K562 (cell line): ENCODE data around the gene XPC. TPM values are rescaled to one million over a fixed set of nuclear protein-coding genes. Genes with fewer than 3 reads are reported as not detected.
A peak's percentile ranks its signal among the peaks of the same experiment; 100 is the strongest.

Experiments used
- CBX5 ChIP-seq: IDR thresholded peaks from 2 replicates; pipeline ENCODE4 v1.6.1; 2014; ENCODE audit warnings: low read depth, borderline replicate concordance
- EP400 ChIP-seq: fragments of 450-650 bp; IDR thresholded peaks from 2 replicates; pipeline ENCODE4 v1.6.1; 2017; ENCODE audit warnings: antibody characterized with exemption, mild to moderate bottlenecking, moderate library complexity
- FOXK2 ChIP-seq, 2 experiments: fragments of 450-650 bp; IDR thresholded peaks in 1 of 2; conservative IDR thresholded peaks in 1 of 2; 2 replicates each; pipeline ENCODE4 v1.6.1; 2016; ENCODE audit warnings: low read depth in 2 of 2, mild to moderate bottlenecking in 1 of 2
- KLF6 ChIP-seq: fragments of 250-450 bp; sonication (Bioruptor Pico); IDR thresholded peaks from 2 replicates; pipeline ENCODE4 v1.4.0; 2020; ENCODE audit warnings: mild to moderate bottlenecking, moderate library complexity, borderline replicate concordance
- MEIS2 ChIP-seq: fragments of 450-650 bp; IDR thresholded peaks from 2 replicates; pipeline ENCODE4 v1.6.1; 2014; ENCODE audit warnings: mild to moderate bottlenecking; ENCODE audit not compliant: partially characterized antibody
- NR3C1 ChIP-seq: sonication (generic); formaldehyde crosslinking; IDR thresholded peaks from 2 replicates; pipeline ENCODE4 v1.8.1; 2022; ENCODE audit warnings: missing genetic modification reagents
- PBX2 ChIP-seq, 2 experiments: IDR thresholded peaks in 1 of 2; conservative IDR thresholded peaks in 1 of 2; 2 replicates each; pipeline ENCODE4 v1.6.1; 2016; ENCODE audit warnings: low read depth in 2 of 2, mild to moderate bottlenecking in 1 of 2, missing compliant biosample characterization in 1 of 2, missing genetic modification characterization in 1 of 2, moderate library complexity in 1 of 2
- PHB2 ChIP-seq: fragments of 450-650 bp; IDR thresholded peaks from 2 replicates; pipeline ENCODE4 v1.6.1; 2017; ENCODE audit warnings: low read depth
- POLR2AphosphoS2 ChIP-seq: IDR thresholded peaks from 2 replicates; pipeline ENCODE4 v1.6.1; 2012; ENCODE audit warnings: low read length, improper control_type of control experiment
- POLR2G ChIP-seq: fragments of 200-400 bp; formaldehyde crosslinking; IDR thresholded peaks from 2 replicates; pipeline ENCODE4 v1.6.1; 2017; ENCODE audit warnings: low read depth, mild to moderate bottlenecking, antibody characterized with exemption, low read length, moderate library complexity
- SMAD1 ChIP-seq: fragments of 150-350 bp; IDR thresholded peaks from 2 replicates; pipeline ENCODE4 v1.6.1; 2014; ENCODE audit warnings: low read length, low read depth; ENCODE audit not compliant: partially characterized antibody
- ZBTB2 ChIP-seq: fragments of 450-650 bp; IDR thresholded peaks from 2 replicates; pipeline ENCODE4 v1.6.1; 2016; ENCODE audit warnings: antibody characterized with exemption
- ZC3H8 ChIP-seq: fragments of 450-650 bp; IDR thresholded peaks from 2 replicates; pipeline ENCODE4 v1.6.1; 2017
- ZNF224 ChIP-seq: sonication (generic); formaldehyde crosslinking; IDR thresholded peaks from 2 replicates; pipeline ENCODE4 v1.8.0; 2022; ENCODE audit warnings: mild to moderate bottlenecking, missing genetic modification reagents
- ZNF324 ChIP-seq: fragments of 250-450 bp; sonication (Bioruptor Pico); IDR thresholded peaks from 2 replicates; pipeline ENCODE4 v1.4.0; 2020; ENCODE audit warnings: mild to moderate bottlenecking
- ZNF561 ChIP-seq: fragments of 450-650 bp; formaldehyde crosslinking; conservative IDR thresholded peaks from 2 replicates; pipeline ENCODE4 v1.4.0; 2020; ENCODE audit warnings: mild to moderate bottlenecking, moderate library complexity
- ZNF76 ChIP-seq: fragments of 250-450 bp; sonication (Bioruptor Pico); IDR thresholded peaks from 2 replicates; pipeline ENCODE4 v1.4.0; 2020; ENCODE audit warnings: mild to moderate bottlenecking, moderate library complexity, borderline replicate concordance
- polyA plus RNA-seq, 8 experiments: library from polyadenylated mRNA; depleted of rRNA in 4 of 8; stranded (reverse) in 5 of 8; unstranded in 3 of 8; fragments of >200 nt; fragmentation: Nextera tagmentation in 2 of 8; fragmentation: Illumina TruSeq in 1 of 8; extraction: Ambion mirVana in 2 of 8; extraction: Trizol in 1 of 8; gene quantifications; 2 replicates each; pipeline versions ENCODE4 v1.2.1 to v1.2.3, GENCODE V29; 2011 to 2014; ENCODE audit warnings: inconsistent platforms in 1 of 8, missing spikeins in 1 of 8
- total RNA-seq, 7 experiments: library from RNA; depleted of rRNA in 6 of 7; stranded (reverse); fragments of >200 nt in 6 of 7; fragmentation: Illumina TruSeq in 2 of 7; extraction: Trizol in 2 of 7; gene quantifications; 2 replicates each; pipeline versions ENCODE4 v1.2.1 to v1.2.3, GENCODE V29; 2011 to 2021; ENCODE audit warnings: low replicate concordance in 1 of 7
- TF ChIP-seq, protein P1 (sequence below): sonication (generic); formaldehyde crosslinking; IDR thresholded peaks from 2 replicates; pipeline ENCODE4 v1.8.1; 2023; ENCODE audit warnings: mild to moderate bottlenecking, missing genetic modification reagents
- TF ChIP-seq, protein P2 (sequence below): IDR thresholded peaks from 2 replicates; pipeline ENCODE4 v1.6.1; 2016; ENCODE audit warnings: missing genetic modification characterization, missing compliant biosample characterization
- TF ChIP-seq, protein P3 (sequence below): fragments of 450-650 bp; formaldehyde crosslinking; conservative IDR thresholded peaks from 2 replicates; pipeline ENCODE4 v1.4.0; 2022; ENCODE audit warnings: mild to moderate bottlenecking, missing genetic modification characterization

The XPC gene
- total and polyA plus RNA-seq, 9 of the 15 experiments (the other 6 are each of a cell fraction or from before 2014, with no cell fraction given) = 3.8 to 54.7 (median 41.3) TPM

- TF ChIP-seq, protein P1, sequence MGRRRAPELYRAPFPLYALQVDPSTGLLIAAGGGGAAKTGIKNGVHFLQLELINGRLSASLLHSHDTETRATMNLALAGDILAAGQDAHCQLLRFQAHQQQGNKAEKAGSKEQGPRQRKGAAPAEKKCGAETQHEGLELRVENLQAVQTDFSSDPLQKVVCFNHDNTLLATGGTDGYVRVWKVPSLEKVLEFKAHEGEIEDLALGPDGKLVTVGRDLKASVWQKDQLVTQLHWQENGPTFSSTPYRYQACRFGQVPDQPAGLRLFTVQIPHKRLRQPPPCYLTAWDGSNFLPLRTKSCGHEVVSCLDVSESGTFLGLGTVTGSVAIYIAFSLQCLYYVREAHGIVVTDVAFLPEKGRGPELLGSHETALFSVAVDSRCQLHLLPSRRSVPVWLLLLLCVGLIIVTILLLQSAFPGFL (CRISPR knock-in tag) = no peak
- TF ChIP-seq PHB2 (no peak), CBX5 (no peak), ZNF561 (CRISPR knock-in tag) (no peak), ZNF324 (CRISPR knock-in tag) (no peak), ZNF224 (CRISPR knock-in tag) (no peak), ZNF76 (CRISPR knock-in tag) (no peak), NR3C1 (no peak), SMAD1 (peak; percentile 63), POLR2AphosphoS2 (peak; percentile 81; the same call in 1 of the 2 replicates), ZC3H8 (no peak), MEIS2 (peak; percentile 54), PBX2 (CRISPR knock-in tag; IDR thresholded peaks at IDR 0.05; ENCODE audit: low read depth) (no peak), PBX2 (tag; conservative IDR thresholded peaks at IDR 0.05; ENCODE audit: low read depth) (peak; percentile 56), FOXK2 (conservative IDR thresholded peaks at IDR 0.05 in 1 of 2, IDR thresholded peaks at IDR 0.05 in 1 of 2; ENCODE audit: low read depth in 2 of 2) (0 out of 4 replicates have a peak, but pooled peaks of 1 of the 2 experiments have one; percentile 19), POLR2G (no peak), KLF6 (CRISPR knock-in tag) (no peak), EP400 (no peak), ZBTB2 (no peak)
- TF ChIP-seq, protein P2, sequence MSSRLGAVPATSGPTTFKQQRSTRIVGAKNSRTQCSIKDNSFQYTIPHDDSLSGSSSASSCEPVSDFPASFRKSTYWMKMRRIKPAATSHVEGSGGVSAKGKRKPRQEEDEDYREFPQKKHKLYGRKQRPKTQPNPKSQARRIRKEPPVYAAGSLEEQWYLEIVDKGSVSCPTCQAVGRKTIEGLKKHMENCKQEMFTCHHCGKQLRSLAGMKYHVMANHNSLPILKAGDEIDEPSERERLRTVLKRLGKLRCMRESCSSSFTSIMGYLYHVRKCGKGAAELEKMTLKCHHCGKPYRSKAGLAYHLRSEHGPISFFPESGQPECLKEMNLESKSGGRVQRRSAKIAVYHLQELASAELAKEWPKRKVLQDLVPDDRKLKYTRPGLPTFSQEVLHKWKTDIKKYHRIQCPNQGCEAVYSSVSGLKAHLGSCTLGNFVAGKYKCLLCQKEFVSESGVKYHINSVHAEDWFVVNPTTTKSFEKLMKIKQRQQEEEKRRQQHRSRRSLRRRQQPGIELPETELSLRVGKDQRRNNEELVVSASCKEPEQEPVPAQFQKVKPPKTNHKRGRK (tag) = no peak
- TF ChIP-seq, protein P3, sequence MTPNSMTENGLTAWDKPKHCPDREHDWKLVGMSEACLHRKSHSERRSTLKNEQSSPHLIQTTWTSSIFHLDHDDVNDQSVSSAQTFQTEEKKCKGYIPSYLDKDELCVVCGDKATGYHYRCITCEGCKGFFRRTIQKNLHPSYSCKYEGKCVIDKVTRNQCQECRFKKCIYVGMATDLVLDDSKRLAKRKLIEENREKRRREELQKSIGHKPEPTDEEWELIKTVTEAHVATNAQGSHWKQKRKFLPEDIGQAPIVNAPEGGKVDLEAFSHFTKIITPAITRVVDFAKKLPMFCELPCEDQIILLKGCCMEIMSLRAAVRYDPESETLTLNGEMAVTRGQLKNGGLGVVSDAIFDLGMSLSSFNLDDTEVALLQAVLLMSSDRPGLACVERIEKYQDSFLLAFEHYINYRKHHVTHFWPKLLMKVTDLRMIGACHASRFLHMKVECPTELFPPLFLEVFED (CRISPR knock-in tag) = 0 out of 2 replicates have a peak, but pooled peaks have one; percentile 53
These were observed 33.9 kb downstream of the XPC start (continued) for GRCh38 chr3:14144423-14145075.
